Measurements from ENCODE around the gene PRSS33.

Gene PRSS33

DNA sequence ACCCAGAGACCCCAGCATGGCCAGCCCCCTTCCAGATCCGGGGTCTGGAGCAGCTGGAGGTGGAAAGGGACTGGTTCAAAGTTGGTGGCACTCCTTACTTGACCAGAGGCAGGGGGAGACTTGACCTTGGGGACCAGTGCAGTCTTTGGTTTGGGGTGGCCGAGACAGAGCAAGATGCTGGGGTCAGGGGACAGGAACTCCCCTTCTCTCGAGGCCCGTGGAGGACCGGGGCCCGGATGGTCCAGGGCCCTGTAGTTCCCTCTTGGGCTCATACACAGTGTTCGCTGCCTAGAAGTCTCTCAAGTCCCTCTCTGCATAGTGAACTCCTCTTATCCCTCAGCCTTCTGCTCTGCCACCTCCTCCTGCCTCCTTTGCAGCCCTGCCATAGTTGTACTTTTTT lies 601 bp upstream of the PRSS33 start:
- no peak overlapping the region for H3K4me3 ChIP-seq (ENCODE audit: low read depth, low read length)
- no peak for DNase-seq (ENCODE audit: low read depth)
- TF ChIP-seq, protein P1, sequence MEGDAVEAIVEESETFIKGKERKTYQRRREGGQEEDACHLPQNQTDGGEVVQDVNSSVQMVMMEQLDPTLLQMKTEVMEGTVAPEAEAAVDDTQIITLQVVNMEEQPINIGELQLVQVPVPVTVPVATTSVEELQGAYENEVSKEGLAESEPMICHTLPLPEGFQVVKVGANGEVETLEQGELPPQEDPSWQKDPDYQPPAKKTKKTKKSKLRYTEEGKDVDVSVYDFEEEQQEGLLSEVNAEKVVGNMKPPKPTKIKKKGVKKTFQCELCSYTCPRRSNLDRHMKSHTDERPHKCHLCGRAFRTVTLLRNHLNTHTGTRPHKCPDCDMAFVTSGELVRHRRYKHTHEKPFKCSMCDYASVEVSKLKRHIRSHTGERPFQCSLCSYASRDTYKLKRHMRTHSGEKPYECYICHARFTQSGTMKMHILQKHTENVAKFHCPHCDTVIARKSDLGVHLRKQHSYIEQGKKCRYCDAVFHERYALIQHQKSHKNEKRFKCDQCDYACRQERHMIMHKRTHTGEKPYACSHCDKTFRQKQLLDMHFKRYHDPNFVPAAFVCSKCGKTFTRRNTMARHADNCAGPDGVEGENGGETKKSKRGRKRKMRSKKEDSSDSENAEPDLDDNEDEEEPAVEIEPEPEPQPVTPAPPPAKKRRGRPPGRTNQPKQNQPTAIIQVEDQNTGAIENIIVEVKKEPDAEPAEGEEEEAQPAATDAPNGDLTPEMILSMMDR (IDR thresholded peaks at IDR 0.05; ENCODE audit: low read depth, low read length, missing control alignments): no peak

DNA sequence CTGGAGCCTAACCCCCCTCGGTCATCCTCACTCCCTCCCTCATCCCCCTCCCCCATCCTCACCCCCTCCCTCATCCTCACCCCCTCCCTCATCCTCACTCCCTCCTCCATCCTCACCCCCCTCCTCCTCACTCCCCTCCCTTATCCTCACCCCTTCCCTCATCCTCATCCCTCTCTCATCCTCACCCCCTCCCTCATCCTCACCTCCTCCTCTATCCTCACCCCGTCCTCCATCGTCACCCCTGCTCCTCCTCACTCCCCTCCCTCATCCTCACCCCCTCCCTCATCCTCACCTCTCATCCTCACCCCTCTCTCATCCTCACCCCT lies 571 bp downstream of the PRSS33 start:
- TF ChIP-seq, protein P1 (IDR thresholded peaks at IDR 0.05; ENCODE audit: low read depth, low read length, missing control alignments): no peak
- DNase-seq (ENCODE audit: low read depth): no peak
- H3K4me3 ChIP-seq (ENCODE audit: low read depth, low read length): no peak overlapping the region

DNA sequence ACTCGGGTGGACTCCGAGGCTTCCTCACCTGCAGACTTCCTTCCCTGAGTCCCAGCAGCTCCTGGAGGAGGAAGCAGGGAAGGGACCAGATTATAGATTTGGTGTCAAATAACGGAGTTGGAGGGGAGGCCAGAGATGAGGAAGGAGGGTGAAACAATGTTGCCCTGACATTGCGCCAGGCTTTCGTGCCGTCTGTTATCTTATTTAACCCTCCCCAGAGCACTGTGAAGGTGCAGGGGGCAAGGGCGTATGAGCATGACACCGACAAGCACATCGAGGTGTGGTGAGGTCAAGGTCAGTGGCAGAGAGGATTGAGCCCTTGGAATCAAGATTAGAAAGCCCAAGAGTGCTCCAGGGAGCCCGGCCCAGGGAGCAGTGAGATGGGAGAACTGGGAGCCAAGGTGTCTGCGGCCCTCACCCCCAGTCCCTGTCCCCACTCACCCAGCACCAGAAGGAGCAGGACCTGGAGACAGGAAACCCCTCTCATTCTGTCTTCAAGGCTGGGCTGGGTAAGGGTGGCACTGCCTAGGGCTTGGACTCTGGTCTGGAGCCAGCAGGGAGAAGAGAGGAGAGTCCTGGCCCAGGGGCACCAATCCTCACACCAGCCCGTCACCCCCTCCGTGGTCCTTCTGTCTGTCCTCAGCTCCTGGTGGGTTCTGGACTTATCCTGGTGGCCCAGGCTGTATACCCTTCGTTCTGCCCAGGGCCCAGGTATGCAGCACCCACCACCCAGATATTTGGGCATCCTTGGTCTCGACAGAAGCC lies 1.1 kb downstream of the PRSS33 start:
- TF ChIP-seq, protein P1 (IDR thresholded peaks at IDR 0.05; ENCODE audit: low read depth, low read length, missing control alignments): no peak
- DNase-seq (ENCODE audit: low read depth): no peak
- no peak overlapping the region for H3K4me3 ChIP-seq (ENCODE audit: low read depth, low read length)

DNA sequence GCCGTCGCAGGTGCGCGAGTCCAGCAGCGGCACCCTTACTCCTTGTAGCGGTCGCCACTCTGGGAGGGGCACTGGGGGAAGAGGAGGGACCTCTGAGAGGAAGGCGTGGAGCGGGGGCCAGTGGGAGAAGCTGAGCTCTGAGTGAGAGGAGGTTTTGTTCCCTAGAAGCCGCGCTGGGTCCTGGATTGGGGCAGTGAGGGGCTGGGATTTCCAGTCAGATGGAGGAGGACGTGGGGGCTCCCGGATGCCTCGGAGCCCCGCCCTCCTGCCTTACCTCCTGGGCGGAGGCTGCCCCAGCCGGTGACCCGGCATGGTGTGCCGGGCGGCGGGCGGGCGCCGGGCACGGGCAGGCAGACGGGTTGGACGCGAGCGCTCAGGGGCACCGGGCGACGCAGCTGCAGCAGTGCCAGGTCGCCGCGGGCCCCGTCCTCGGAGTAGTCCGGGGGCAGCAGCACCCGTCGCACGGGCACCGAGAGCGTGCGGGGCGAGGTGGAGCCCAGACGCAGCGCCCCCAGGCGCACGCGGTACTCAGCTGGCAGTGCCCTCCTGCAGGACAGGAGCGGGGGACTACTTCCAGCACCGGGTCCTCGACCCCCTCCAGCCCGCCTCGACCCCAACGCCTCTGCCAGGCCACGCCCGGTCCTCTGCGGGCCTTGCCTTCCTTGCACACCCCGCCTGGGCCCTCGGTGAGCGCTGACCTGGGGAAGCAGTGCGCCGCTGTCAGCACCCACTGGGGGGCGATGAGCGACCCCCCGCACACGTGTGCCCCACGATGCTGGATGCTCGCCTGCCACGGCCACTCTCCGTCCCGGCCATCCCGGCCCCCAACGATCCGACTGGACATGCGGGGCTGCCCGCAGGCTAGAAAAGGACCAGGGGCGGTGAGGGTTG lies 2.0 kb downstream of the PRSS33 start:
- DNase-seq (ENCODE audit: low read depth): no peak
- TF ChIP-seq, protein P1 (IDR thresholded peaks at IDR 0.05; ENCODE audit: low read depth, low read length, missing control alignments): no peak
- no peak overlapping the region for H3K4me3 ChIP-seq (ENCODE audit: low read depth, low read length)

DNA sequence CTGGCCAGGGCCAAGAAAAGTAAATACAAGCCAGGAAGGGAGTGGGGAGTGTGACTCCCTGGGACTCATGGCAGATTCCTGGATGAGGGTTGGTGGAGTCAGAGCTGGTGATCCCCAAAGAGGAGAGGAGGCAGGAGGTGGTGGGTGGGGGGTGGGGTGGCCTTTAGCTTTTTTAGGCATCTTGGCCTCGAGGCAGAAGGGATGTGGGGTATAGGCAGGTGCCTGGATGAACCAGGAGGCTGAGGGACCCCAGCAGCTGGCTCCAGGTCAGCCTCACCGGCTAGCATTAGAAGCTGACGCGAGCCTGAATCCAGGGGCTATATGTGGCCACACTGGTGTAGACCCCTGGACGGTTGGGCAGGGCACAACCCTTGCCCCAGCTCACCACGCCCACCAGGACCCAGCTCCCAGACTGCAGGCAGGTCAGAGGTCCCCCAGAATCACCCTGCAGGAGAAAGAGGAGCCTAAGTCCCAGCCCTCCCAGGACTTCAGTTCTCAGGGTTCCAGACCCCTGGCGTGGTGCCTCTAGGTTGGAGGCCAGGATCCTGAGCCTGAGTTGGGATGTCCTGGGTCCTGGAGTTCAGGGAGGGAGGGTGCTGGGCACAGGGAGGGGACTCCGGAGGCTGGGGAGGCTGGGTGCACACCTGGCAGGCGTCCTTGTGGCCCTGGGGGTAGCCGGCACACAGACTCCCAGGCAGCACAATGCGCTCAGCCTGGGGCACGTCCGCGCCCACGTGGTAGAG lies 2.8 kb downstream of the PRSS33 start:
- TF ChIP-seq, protein P1 (IDR thresholded peaks at IDR 0.05; ENCODE audit: low read depth, low read length, missing control alignments): no peak
- H3K4me3 ChIP-seq (ENCODE audit: low read depth, low read length): no peak overlapping the region
- no peak for DNase-seq (ENCODE audit: low read depth)

DNA sequence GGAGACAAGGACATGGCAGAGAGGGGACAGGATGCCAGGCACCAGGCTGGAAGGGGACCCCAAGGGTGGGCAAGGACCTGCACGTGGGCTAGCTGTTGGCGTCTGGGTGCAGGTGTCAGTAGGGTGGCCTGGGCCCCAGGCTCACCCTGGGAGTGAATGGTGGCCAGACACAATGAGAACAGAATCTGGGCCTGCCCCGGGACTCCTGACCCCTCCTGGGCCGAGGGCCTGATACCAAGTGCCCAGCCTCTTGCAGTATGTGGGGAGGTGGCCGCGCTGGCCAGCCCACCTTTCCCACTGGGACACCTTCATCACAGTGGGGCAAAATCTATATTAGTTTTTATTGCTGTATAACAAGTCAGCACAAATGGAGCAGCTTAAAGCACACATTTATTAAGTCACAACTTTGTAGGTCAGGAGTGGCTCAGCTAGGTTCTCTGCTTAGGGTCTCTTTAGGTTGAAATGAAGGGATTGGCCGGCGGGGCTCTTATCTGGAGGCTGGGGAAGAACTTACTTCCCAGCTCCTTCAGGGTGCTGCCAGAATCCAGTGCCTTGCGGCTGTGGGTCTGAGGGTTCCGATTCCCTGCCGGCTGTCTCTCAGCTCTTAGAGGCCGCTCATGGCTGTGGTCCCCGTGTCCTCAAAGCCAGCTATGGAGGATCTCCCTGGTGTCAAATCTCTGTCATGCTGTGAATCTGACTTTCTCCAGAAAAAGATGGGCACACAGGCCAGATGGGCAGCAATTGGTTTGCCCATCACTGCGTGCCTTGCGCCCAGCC lies 3.6 kb downstream of the PRSS33 start:
- no peak for DNase-seq (ENCODE audit: low read depth)

More for the DNA sequence above, 3.6 kb downstream of the PRSS33 start:
- TF ChIP-seq, protein P1 (IDR thresholded peaks at IDR 0.05; ENCODE audit: low read depth, low read length, missing control alignments): no peak
- H3K4me3 ChIP-seq (ENCODE audit: low read depth, low read length): no peak overlapping the region
